Stimulated activated naive B cell treated with anti-CD40 and anti-IgM and Interleukin-4, amounts not matched to agents 10 μg/mL and 1 μg/mL and 100 μg/mL, for 72 hours (primary cell): ENCODE data around the gene ITLN1.
A peak's percentile ranks its signal among the peaks of the same experiment; 100 is the strongest.
"Not testable (repeated sequence)": the region's sequence is repeated elsewhere in the genome, so short reads cannot be mapped to it uniquely, and the experiment has no call there.

Experiments used
- ATAC-seq, 2 donors: fragments of 150-1000 bp; cut with Tn5 transposase; replicated peaks; 2 replicates each; pipeline ENCODE4 v1.10.0; 2021; ENCODE audit warnings: moderate library complexity in 1 of 2
- DNase-seq: peaks from one replicate; pipeline ENCODE4 v3.0.0; 2021
- H3K27ac Mint-ChIP-seq: one replicate; pipeline ENCODE4 v1.8.0; 2022; ENCODE audit warnings: mild to moderate bottlenecking, mixed read lengths
- H3K27me3 Mint-ChIP-seq, 2 donors: one replicate each; pipeline ENCODE4 v1.8.0; 2022; ENCODE audit warnings: mixed read lengths in 2 of 2
- H3K36me3 Mint-ChIP-seq, 2 donors: one replicate each; pipeline ENCODE4 v1.8.0; 2022; ENCODE audit warnings: mixed read lengths in 2 of 2, mild to moderate bottlenecking in 1 of 2
- H3K4me1 Mint-ChIP-seq, 2 donors: one replicate each; pipeline ENCODE4 v1.8.0; 2022; ENCODE audit warnings: mixed read lengths in 2 of 2, mild to moderate bottlenecking in 1 of 2
- H3K4me3 Mint-ChIP-seq, 2 donors: one replicate each; pipeline ENCODE4 v1.8.0; 2022; ENCODE audit warnings: mild to moderate bottlenecking in 2 of 2, mixed read lengths in 2 of 2, moderate library complexity in 1 of 2
- H3K9me3 Mint-ChIP-seq, 2 donors: one replicate each; pipeline ENCODE4 v1.8.0; 2022; ENCODE audit warnings: mixed read lengths in 2 of 2, mild to moderate bottlenecking in 1 of 2

The ITLN1 gene

DNA sequence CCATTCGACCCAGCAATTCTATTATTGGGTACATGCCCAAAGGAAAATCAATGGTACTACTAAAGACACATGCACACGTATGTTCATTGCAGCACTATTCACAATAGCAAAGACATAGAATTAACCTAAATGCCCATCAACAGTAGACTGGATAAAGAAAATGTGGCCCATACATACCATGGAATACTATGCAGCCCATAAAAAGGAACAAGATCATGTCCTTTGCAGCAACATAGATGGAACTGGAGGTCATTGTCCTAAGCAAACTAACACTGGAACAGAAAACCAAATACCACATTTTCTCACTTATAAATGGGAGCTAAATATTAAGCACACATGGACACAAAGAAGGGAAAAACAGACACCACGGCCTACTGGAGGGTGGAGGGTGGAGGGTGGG, 15.7 kb upstream of the ITLN1 start:
- not testable (repeated sequence) for DNase-seq, ATAC-seq, H3K27ac Mint-ChIP-seq, H3K4me1 Mint-ChIP-seq, H3K4me3 Mint-ChIP-seq, H3K9me3 Mint-ChIP-seq, H3K36me3 Mint-ChIP-seq
- peaks cover 0 to 10% of the 10 kb centered on the region in 2 donors for H3K27me3 Mint-ChIP-seq

DNA sequence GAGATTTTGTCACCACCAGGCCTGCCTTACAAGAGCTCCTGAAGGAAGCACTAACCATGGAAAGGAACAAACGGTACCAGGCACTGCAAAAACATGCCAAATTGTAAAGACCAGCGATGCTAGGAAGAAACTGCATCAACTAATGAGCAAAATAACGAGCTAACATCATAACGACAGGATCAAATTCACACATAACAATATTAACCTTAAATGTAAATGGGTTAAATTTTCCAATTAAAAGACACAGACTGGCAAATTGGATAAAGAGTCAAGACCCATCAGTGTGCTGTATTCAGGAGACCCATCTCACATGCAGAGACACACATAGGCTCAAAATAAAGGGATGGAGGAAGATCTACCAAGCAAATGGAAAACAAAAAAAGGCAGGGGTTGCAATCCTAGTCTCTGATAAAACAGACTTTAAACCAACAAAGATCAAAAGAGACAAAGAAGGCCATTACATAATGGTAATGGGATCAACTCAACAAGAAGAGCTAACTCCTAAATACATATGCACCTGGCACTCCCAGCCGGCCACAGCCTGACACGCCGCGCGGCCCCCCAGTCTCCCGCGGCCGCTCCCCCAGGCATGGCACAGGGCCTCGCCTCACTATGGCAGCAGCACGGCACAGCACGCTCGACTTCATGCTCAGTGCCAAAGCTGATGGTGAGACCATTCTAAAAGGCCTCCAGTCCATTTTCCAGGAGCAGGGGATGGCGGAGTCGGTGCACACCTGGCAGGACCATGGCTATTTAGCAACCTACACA, 9.6 kb upstream of the ITLN1 start:
- Mint-ChIP-seq H3K27me3 (peaks cover 10 to 17% of the 10 kb centered on the region in 2 donors), H3K9me3 (peaks cover 8 to 12% of the 10 kb centered on the region in 2 donors)
- not testable (repeated sequence) for DNase-seq, H3K27ac Mint-ChIP-seq, H3K4me1 Mint-ChIP-seq, H3K4me3 Mint-ChIP-seq, ATAC-seq, H3K36me3 Mint-ChIP-seq

DNA sequence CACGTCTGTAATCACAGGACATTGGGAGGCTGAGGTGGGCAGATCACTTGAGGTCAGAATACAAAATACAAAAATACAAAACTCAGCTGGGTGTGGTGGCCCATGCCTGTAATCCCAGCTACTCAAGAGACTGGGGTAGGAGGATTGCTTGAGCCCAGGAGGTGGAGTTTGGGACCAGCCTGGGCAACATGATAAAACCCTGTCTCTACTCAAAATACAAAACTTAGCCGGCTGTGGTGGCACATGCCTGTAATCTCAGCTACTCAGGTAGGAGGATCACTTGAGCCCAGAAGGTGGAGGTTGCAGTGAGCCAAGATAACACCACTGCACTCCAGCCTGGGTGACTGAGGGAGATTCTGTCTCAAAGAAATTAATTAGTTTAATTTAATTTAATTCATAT, 6.5 kb upstream of the ITLN1 start:
- no peak overlapping the region for H3K27ac Mint-ChIP-seq
- peaks cover 8 to 12% of the 10 kb centered on the region in 2 donors for H3K9me3 Mint-ChIP-seq
- H3K4me3 Mint-ChIP-seq = no peak overlapping the region
- peaks cover 4 to 5% of the 10 kb centered on the region in 2 donors for H3K36me3 Mint-ChIP-seq
- ATAC-seq (no peak), DNase-seq (no peak)
- no peaks in the 10 kb centered on the region for H3K4me1 Mint-ChIP-seq
- peaks cover 7 to 10% of the 10 kb centered on the region in 2 donors for H3K27me3 Mint-ChIP-seq

DNA sequence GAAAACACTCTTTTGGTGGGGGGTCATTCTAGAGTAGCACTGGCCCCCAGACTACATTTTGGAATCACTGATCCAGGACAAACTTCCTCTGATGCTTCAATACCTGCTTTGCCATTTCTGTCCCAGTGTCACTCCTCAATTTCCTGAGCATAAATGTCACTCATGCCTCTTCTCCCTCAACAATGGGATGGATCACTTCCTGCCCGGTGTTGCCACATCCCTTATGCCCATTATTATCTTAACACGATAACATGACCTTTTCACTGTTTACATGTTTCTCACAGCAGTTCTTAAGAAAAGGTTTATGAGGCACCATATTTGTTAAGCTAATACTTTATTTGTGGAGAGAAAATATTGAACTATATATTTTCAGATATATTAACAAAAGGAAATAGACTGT, 3.9 kb upstream of the ITLN1 start:
- Mint-ChIP-seq H3K27me3 (peaks cover 5 to 7% of the 10 kb centered on the region in 2 donors), H3K4me1 (no peaks in the 10 kb centered on the region), H3K27ac (no peak overlapping the region), H3K36me3 (peaks cover 0 to 5% of the 10 kb centered on the region in 2 donors), H3K4me3 (no peak overlapping the region), H3K9me3 (peaks cover 3% of the 10 kb centered on the region in 2 donors)
- ATAC-seq (no peak), DNase-seq (no peak)

DNA sequence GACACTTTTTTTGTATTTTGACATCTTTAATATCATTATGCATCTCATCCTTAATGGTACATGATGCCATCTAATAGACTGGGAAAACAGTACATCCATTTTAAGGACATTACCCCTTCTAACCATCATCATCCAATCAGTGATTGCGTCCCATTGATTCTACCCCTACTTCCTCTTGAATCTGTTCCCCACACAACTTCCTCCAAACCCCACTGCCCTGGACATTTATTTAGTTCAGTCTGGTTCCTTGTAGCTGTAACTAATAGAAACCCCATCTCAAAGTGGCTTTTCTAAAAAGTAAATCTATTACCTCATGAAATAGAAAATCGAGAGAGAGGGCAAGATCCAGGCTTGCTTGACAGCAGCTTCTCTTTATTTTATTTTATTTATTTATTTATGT, 2.1 kb upstream of the ITLN1 start:
- DNase-seq = no peak
- Mint-ChIP-seq H3K4me3 (no peak overlapping the region), H3K36me3 (no peaks in the 10 kb centered on the region), H3K4me1 (no peaks in the 10 kb centered on the region), H3K9me3 (no peaks in the 10 kb centered on the region), H3K27ac (no peak overlapping the region), H3K27me3 (peaks cover 2 to 3% of the 10 kb centered on the region in 2 donors)
- ATAC-seq = no peak

DNA sequence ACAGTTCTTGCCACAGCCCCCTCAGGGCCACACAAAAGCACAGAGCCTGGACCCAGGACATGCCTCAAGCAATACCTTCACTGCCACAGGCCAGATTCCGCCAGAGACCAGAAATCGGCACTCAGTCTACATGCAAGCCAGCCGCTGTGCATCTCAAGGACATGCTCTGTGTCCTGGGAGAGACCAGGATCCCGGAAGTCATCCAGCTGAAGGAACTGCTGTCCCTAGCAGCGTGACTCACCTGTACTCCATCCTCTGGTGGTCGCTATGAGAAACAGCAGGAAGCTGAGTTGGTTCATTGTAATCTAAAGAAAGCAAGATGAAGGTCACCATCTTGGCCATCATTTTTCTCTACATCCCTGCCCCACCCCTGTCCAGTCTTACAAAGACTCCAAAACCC, 401 bp downstream of the ITLN1 start:
- DNase-seq (no peak), ATAC-seq (no peak)
- Mint-ChIP-seq H3K27me3 (no peaks in the 10 kb centered on the region), H3K36me3 (no peaks in the 10 kb centered on the region), H3K4me1 (no peaks in the 10 kb centered on the region), H3K4me3 (no peak overlapping the region), H3K27ac (no peak overlapping the region), H3K9me3 (no peaks in the 10 kb centered on the region)

DNA sequence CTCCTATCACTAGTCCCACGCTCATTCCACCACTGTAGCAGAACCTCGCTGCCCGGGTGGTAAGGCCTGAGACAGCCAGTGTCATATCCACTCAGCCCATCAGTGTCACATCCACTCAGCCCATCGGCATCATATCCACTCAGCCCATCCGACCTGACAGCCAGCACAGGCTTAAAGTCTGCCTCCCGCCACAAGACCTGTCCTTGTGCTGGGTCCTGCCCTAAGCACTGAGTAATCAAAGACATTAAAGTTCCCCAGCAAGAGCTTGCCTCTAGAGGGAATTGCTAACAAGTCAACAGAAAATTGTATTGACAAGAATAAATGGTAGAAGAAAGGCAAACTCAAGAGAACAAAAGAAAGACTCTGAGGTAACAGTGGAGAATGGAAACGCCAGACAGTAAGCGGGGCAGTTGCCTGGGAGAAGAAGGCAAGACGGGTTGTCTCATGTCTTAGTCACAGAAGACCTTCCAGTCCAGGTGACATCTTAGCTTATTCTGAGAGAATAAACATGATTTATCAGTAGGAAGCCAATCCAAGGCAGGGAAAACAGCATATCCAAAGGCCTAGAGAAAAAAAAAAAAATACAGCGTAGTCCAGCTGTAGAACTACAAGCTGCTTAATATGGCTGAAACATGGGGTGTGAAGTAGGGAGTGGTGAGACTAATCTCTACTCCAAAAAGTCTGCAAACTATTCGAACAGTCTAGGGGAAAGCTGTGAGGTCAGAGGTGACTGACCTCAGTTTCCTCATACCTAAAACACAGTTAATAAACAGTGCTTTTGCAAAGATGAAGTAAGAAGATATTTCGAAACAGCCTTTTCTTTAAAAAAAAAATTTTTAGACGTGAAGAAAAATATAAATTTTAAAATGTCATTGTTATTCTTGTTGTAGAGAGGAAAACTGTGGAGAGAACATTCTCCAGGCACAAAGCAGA, 1.1 kb downstream of the ITLN1 start:
- ATAC-seq (no peak), DNase-seq (no peak)
- no peaks in the 10 kb centered on the region for H3K27me3 Mint-ChIP-seq
- H3K4me1 Mint-ChIP-seq = no peaks in the 10 kb centered on the region
- no peak overlapping the region for H3K4me3 Mint-ChIP-seq
- H3K36me3 Mint-ChIP-seq = no peaks in the 10 kb centered on the region
- H3K27ac Mint-ChIP-seq = no peak overlapping the region
- H3K9me3 Mint-ChIP-seq = no peaks in the 10 kb centered on the region

DNA sequence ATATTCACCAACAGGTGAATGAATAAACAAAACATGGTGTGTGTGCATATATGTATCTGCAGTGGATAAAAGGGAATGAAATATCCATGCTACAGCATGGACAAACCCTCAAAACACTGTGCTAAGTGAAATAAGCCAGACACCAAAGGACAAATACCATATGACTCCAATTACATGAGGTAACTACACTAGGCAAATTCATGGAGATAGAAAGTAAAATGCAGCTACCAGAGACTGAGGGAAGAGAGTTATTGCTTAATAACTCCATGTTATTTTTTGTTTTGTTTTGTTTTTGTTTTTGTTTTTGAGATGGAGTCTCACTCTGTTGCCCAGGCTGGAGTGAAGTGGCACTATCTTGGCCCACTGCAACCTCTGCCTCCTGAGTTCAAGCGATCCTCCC, 2.4 kb downstream of the ITLN1 start:
- no peaks in the 10 kb centered on the region for H3K36me3 Mint-ChIP-seq
- no peak overlapping the region for H3K27ac Mint-ChIP-seq
- DNase-seq = no peak
- peaks cover 1 to 2% of the 10 kb centered on the region in 2 donors for H3K4me1 Mint-ChIP-seq
- ATAC-seq = no peak
- H3K27me3 Mint-ChIP-seq = no peaks in the 10 kb centered on the region
- no peaks in the 10 kb centered on the region for H3K9me3 Mint-ChIP-seq
- H3K4me3 Mint-ChIP-seq = no peak overlapping the region

DNA sequence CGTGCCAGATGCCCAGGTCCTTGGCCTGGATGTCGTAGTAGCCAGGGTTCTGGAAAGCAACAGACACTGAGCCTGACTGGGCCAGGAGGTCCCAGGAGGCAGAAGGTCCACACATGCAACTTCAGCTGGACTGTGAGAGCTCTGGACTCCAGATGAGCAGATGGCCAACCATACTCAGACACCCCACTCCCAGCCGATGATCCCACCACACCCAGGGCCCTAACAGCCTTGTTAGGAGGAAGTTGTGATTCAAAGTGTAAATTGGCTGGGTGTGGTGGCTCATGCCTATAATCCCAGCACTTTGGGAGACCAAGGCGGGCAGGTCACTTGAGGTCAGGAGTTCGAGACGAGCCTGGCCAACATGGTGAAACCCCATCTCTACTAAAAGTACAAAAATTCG, 3.7 kb downstream of the ITLN1 start:
- H3K4me3 Mint-ChIP-seq, DNase-seq, H3K27ac Mint-ChIP-seq, H3K27me3 Mint-ChIP-seq, H3K36me3 Mint-ChIP-seq, H3K4me1 Mint-ChIP-seq, H3K9me3 Mint-ChIP-seq, ATAC-seq: not testable (repeated sequence)

DNA sequence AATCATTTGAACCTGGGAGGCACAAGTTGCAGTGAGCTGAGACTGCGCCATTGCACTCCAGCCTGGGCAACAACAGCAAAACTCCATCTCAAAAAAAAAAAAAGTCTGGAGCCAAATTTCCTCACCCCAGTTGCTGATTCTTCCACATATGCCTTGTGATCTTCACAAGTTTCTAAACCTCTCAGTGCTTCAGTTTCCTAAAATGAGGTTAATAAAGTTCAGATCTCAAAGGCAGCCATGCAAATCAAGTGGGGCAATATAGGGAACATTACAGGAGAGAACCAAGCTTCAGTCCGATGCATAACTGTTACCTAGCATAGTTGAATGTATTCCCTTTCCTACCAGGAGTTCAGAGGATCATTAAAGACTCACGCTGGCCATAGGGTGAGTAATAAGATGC, 4.8 kb downstream of the ITLN1 start:
- Mint-ChIP-seq H3K4me3 (no peak overlapping the region), H3K4me1 (peaks cover 9 to 15% of the 10 kb centered on the region in 2 donors), H3K27ac (no peak overlapping the region), H3K36me3 (no peaks in the 10 kb centered on the region), H3K9me3 (no peaks in the 10 kb centered on the region), H3K27me3 (no peaks in the 10 kb centered on the region)
- DNase-seq = no peak
- no peak for ATAC-seq

DNA sequence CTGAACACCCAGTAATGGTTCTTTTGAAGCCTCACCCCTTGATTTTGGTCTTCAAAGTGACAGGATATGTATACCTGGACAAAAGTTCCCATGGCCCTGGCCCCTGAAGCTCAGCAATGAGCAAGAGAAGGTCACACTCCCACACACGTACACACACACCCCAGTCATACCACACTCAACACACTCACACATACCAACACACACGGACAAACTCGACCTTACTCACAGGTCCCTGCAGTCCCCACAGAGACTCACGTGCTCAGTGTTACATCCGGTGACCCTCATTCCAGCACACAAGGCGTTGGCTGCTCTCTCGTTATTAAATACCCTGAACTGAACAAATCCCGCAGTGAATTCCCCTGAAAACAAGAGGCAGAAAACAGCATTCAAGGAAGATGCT, 5.9 kb downstream of the ITLN1 start:
- Mint-ChIP-seq H3K9me3 (no peaks in the 10 kb centered on the region), H3K4me1 (peaks cover 13 to 22% of the 10 kb centered on the region in 2 donors)

DNA sequence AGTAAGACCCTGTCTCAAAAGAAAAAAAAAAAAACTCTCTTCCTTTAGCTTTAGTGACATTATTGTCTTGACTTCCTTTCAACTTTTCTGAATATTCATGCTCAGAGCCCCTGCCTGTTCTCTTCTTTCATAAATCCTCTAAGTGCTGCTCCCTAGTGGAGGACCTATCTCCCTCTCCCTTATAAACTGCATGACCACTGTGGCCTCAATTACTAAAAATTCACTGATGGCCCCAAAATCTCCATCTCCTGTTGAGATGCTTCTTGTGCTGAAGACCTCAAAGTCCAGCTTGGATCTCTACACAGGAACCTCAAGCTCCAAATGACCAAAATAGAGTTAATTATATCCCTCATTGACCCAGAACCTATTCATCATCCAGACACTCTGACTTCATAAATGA, 7.8 kb downstream of the ITLN1 start:
- no peaks in the 10 kb centered on the region for H3K9me3 Mint-ChIP-seq
- H3K27ac Mint-ChIP-seq = no peak overlapping the region

More for the DNA sequence above, 5.9 kb downstream of the ITLN1 start:
- Mint-ChIP-seq H3K4me3 (no peak overlapping the region), H3K36me3 (no peaks in the 10 kb centered on the region), H3K27me3 (no peaks in the 10 kb centered on the region), H3K27ac (no peak overlapping the region)
- ATAC-seq = no peak
- no peak for DNase-seq

DNA sequence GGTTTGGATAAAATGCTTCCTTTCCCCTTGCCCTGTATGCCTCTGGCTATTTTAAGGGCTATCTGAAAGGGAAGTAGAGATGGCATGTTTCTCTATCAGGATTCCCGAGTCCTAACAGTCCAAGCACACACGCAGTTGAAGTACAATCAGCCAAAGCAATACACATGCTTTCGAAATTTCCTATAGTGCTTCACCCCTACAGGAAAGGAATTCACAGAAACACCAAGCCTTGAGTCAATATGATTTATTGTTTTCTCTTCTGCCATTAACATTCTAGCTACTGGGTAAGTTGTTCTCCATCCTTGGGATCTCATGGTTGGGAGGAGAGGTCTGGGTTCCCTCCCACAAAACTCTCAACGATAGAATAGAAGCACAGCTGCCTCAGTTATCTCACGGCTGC, 8.7 kb downstream of the ITLN1 start:
- Mint-ChIP-seq H3K36me3 (no peaks in the 10 kb centered on the region), H3K4me1 (peaks cover 13 to 22% of the 10 kb centered on the region in 2 donors), H3K27ac (no peak overlapping the region), H3K4me3 (no peak overlapping the region), H3K27me3 (no peaks in the 10 kb centered on the region), H3K9me3 (no peaks in the 10 kb centered on the region)
- DNase-seq (no peak), ATAC-seq (no peak)

More for the DNA sequence above, 7.8 kb downstream of the ITLN1 start:
- Mint-ChIP-seq H3K27me3 (no peaks in the 10 kb centered on the region), H3K4me1 (peaks cover 13 to 22% of the 10 kb centered on the region in 2 donors), H3K4me3 (no peak overlapping the region), H3K36me3 (no peaks in the 10 kb centered on the region)
- no peak for ATAC-seq
- no peak for DNase-seq

DNA sequence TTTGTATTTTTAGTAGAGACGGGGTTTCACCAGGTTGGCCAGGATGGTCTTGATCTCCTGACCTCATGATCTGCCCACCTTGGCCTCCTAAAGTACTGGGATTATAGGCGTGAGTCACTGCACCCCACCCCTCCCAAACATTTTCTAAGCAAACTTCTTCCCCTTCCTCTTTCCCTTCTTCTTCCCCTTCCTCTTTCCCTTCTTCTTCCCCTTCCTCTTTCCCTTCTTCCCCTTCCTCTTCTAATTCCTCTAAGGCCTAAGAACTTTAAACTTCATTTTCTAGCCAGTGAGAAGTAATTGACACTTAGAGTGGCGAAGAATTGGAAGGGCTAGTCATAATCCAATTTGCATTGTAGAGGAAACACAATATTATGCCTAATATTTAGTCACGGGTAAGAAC, 9.4 kb downstream of the ITLN1 start:
- not testable (repeated sequence) for ATAC-seq, H3K4me3 Mint-ChIP-seq, H3K27me3 Mint-ChIP-seq, H3K36me3 Mint-ChIP-seq, H3K27ac Mint-ChIP-seq, H3K9me3 Mint-ChIP-seq, DNase-seq
- H3K4me1 Mint-ChIP-seq = peaks cover 13 to 22% of the 10 kb centered on the region in 2 donors

DNA sequence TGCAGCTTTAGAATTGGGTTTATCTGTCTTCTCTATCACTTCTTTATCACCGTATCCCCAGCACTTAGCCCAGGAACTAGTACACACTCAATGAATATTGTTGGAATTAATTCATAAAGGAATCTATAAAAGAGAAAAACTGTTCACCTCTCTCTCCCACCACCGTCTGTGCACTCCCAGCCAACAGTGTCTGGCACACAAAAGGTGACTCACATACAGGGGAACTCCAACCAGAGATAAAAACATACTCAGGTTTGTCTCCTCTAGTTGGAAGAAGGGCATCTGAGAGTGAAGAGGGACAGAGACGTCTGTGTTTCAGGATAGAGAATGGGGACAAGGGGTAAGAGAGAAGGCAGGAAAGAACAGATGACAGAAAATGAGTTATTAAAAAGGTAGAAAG, 10.0 kb downstream of the ITLN1 start:
- no peaks in the 10 kb centered on the region for H3K27me3 Mint-ChIP-seq
- ATAC-seq (peak; percentile 36 to 53), DNase-seq (no peak)
- H3K4me1 Mint-ChIP-seq = peaks cover 13 to 22% of the 10 kb centered on the region in 2 donors
- no peaks in the 10 kb centered on the region for H3K36me3 Mint-ChIP-seq
- H3K27ac Mint-ChIP-seq = no peak overlapping the region
- no peak overlapping the region for H3K4me3 Mint-ChIP-seq
- no peaks in the 10 kb centered on the region for H3K9me3 Mint-ChIP-seq
